ENCODE measurements around the gene QDPR.
"Not testable (repeated sequence)": the region's sequence is repeated elsewhere in the genome, so short reads cannot be mapped to it uniquely, and the experiment has no call there.

QDPR gene

DNA sequence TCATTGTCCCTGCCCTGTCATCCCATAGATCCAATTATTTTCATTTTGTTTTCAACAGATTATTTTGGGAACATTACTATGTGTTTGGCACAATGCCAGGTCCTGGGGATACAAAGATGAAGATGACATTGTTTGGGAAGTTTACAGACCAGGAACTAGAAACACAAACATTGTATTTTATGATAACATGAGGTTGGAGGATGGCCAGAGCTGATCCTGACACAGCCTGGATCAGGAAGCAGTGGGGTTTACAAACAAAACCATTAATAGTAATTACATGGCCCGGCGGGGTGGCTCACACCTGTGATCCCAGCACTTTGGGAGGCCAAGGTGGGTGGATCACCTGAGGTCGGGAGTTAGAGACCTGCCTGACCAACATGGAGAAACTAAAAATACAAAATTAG lies 32.9 kb upstream of the QDPR start:
- no peak for DNase-seq (ENCODE audit: extremely low read depth, low read depth)
- TF ChIP-seq, protein P1, sequence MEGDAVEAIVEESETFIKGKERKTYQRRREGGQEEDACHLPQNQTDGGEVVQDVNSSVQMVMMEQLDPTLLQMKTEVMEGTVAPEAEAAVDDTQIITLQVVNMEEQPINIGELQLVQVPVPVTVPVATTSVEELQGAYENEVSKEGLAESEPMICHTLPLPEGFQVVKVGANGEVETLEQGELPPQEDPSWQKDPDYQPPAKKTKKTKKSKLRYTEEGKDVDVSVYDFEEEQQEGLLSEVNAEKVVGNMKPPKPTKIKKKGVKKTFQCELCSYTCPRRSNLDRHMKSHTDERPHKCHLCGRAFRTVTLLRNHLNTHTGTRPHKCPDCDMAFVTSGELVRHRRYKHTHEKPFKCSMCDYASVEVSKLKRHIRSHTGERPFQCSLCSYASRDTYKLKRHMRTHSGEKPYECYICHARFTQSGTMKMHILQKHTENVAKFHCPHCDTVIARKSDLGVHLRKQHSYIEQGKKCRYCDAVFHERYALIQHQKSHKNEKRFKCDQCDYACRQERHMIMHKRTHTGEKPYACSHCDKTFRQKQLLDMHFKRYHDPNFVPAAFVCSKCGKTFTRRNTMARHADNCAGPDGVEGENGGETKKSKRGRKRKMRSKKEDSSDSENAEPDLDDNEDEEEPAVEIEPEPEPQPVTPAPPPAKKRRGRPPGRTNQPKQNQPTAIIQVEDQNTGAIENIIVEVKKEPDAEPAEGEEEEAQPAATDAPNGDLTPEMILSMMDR (IDR thresholded peaks at IDR 0.05; ENCODE audit: low read depth, low read length): no peak

GRCh38 chr4:17544205-17544604 lies 32.3 kb upstream of the QDPR start:
- DNase-seq (ENCODE audit: extremely low read depth, low read depth): no peak
- TF ChIP-seq, protein P1 (IDR thresholded peaks at IDR 0.05; ENCODE audit: low read depth, low read length): no peak

- not testable (repeated sequence) for DNase-seq (ENCODE audit: extremely low read depth, low read depth)
These were observed 25.2 kb upstream of the QDPR start for GRCh38 chr4:17537060-17537459.

GRCh38 chr4:17535906-17536305 lies 24.0 kb upstream of the QDPR start:
- TF ChIP-seq, protein P1 (IDR thresholded peaks at IDR 0.05; ENCODE audit: low read depth, low read length): no peak
- no peak for DNase-seq (ENCODE audit: extremely low read depth, low read depth)

DNA sequence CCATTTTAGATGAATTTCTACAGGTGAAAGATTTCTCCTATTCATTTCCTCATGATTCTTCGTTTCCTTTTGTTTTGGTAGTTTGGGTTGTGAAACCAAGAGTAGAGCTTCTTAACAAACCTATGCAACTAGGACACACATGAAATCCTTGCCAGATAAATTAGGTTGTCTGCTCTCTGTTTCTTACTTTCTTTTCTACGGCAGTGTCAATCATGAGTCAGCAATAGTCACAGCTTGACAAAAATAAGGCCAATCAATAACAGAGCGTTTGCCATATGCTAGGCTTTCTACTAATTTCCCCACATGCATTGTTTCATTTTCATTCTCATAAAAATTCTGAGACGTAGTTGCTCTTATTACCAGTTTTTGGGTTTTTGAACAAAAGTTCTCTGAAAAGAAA lies 23.4 kb upstream of the QDPR start:
- DNase-seq (ENCODE audit: extremely low read depth, low read depth): no peak
- TF ChIP-seq, protein P1 (IDR thresholded peaks at IDR 0.05; ENCODE audit: low read depth, low read length): no peak

- no peak for DNase-seq (ENCODE audit: extremely low read depth, low read depth)
- TF ChIP-seq, protein P1 (IDR thresholded peaks at IDR 0.05; ENCODE audit: low read depth, low read length): no peak
These were observed 22.8 kb upstream of the QDPR start for GRCh38 chr4:17534705-17535104.

GRCh38 chr4:17531538-17532285 lies 19.8 kb upstream of the QDPR start:
- TF ChIP-seq, protein P1 (IDR thresholded peaks at IDR 0.05; ENCODE audit: low read depth, low read length): no peak
- DNase-seq (ENCODE audit: extremely low read depth, low read depth): no peak

Measured in AG09319 (cell line).